ENCODE data around the gene ADAMTSL3. TPM values are rescaled to one million over a fixed set of nuclear protein-coding genes. Genes with fewer than 3 reads are reported as not detected.

The ADAMTSL3 gene
- total RNA-seq, 1 donor from 2014 or later = 0.17 TPM

DNA sequence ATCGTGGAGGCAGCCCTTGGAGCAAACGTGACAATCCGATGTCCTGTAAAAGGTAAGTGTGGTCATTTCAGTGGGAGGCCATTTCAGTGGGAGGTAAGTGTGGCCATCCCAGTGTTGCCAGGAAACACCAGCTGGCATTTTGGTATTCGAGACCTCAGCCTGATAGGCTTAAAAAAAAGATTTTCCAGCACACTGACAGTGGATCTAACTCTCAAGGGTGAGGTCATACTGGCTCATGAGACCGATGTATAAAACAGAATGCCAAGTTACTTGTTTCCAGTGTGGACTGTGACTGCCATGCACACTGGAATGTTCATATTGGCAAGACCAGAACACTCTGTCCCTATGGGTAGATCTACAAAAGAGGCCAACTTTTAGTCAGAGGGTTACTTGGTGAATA lies 337.2 kb downstream of the ADAMTSL3 start:
- Mint-ChIP-seq H3K27ac (ENCODE audit: unreplicated experiment) (no peak overlapping the region), H3K27me3 (ENCODE audit: low read depth) (peaks cover 9% of the 10 kb centered on the region), H3K4me3 (ENCODE audit: unreplicated experiment) (no peak overlapping the region), H3K4me1 (ENCODE audit: low read depth) (no peaks in the 10 kb centered on the region), H3K9me3 (ENCODE audit: low read depth) (no peaks in the 10 kb centered on the region), H3K36me3 (ENCODE audit: low read depth) (no peaks in the 10 kb centered on the region)
- TF ChIP-seq, protein P1, sequence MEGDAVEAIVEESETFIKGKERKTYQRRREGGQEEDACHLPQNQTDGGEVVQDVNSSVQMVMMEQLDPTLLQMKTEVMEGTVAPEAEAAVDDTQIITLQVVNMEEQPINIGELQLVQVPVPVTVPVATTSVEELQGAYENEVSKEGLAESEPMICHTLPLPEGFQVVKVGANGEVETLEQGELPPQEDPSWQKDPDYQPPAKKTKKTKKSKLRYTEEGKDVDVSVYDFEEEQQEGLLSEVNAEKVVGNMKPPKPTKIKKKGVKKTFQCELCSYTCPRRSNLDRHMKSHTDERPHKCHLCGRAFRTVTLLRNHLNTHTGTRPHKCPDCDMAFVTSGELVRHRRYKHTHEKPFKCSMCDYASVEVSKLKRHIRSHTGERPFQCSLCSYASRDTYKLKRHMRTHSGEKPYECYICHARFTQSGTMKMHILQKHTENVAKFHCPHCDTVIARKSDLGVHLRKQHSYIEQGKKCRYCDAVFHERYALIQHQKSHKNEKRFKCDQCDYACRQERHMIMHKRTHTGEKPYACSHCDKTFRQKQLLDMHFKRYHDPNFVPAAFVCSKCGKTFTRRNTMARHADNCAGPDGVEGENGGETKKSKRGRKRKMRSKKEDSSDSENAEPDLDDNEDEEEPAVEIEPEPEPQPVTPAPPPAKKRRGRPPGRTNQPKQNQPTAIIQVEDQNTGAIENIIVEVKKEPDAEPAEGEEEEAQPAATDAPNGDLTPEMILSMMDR (IDR thresholded peaks at IDR 0.05) = no peak
- no peak for DNase-seq (ENCODE audit: low spot score)

DNA sequence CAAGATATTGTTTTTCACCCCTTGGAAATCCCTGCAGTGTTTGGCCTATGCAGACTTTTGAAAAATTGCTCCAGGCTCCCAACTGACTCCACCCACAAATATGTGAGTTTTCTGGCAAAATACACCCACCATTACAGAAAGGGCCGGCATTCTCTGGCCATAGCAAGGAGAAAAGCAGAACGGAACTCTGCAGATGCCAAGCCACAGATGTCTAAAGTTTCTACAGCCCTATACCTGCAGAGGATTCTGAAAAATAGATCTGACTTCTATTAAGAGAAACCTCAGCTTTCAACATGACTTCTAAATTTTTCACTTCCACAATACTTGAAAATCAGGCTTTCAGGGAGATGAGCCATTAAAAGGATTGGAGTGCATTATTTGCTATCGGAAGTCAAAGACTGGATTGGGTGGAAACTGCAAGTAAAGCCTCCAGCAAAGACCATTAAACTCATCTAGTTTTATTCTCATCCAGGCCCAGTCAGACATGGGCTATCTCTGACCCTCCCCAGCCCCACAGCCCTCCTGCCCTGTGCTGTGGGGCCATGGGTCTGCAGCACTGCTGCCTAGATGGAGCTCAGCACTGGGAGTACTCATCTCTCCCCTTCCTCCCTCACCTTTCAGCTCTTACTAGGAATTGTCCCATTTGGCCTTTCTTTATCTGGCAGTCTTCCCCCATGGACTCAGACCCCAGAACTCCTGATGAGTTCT lies 338.6 kb downstream of the ADAMTSL3 start:
- Mint-ChIP-seq H3K9me3 (ENCODE audit: low read depth) (no peaks in the 10 kb centered on the region), H3K36me3 (ENCODE audit: low read depth) (no peaks in the 10 kb centered on the region), H3K4me1 (ENCODE audit: low read depth) (no peaks in the 10 kb centered on the region), H3K4me3 (ENCODE audit: unreplicated experiment) (no peak overlapping the region), H3K27me3 (ENCODE audit: low read depth) (peaks cover 9% of the 10 kb centered on the region), H3K27ac (ENCODE audit: unreplicated experiment) (no peak overlapping the region)
- TF ChIP-seq, protein P1 (IDR thresholded peaks at IDR 0.05) = no peak
- DNase-seq (ENCODE audit: low spot score) = no peak

DNA sequence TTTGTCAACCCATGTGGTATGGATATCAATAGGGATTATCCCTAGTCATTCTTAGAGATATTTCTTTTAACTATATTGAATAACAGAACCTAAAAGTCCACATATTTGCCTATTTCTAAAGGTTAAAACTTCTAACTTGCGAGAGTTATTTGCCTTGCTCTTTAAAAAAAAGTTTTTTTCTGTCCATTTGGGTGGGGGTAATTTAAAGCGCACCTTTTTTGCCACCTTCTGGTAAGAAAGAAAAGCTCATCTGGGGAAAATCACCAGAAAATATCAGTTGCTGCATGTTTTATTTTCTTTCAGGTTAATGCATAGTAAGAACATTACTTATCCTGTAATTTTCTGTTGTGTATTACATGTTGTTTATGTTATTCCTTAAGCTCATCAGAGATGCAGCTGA lies 339.7 kb downstream of the ADAMTSL3 start:
- H3K9me3 Mint-ChIP-seq (ENCODE audit: low read depth) = no peaks in the 10 kb centered on the region
- TF ChIP-seq, protein P1 (IDR thresholded peaks at IDR 0.05) = no peak
- H3K27me3 Mint-ChIP-seq (ENCODE audit: low read depth) = peaks cover 9% of the 10 kb centered on the region
- no peak for DNase-seq (ENCODE audit: low spot score)
- H3K4me3 Mint-ChIP-seq (ENCODE audit: unreplicated experiment) = no peak overlapping the region
- no peaks in the 10 kb centered on the region for H3K36me3 Mint-ChIP-seq (ENCODE audit: low read depth)
- H3K27ac Mint-ChIP-seq (ENCODE audit: unreplicated experiment) = no peak overlapping the region
- no peaks in the 10 kb centered on the region for H3K4me1 Mint-ChIP-seq (ENCODE audit: low read depth)

DNA sequence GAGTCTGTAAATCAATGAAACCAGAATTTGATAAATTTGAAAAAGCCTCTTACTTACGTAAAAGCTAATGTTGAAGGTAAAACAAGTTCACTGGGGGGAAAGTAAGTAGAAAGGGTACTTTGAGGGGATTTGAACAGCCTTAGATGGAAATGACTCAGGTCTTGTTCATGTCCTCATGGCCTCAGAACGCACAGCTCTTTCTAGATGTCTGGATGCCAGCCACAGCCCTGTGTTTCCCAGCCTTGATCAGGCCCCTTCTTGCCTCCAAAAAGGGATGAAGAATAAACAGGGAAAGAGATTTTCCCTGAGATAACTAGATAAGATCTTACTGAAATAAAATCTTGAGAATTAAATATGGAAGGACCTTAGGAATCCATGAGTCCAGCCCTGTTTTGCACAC lies 344.6 kb downstream of the ADAMTSL3 start:
- Mint-ChIP-seq H3K27ac (ENCODE audit: unreplicated experiment) (no peak overlapping the region), H3K4me1 (ENCODE audit: low read depth) (no peaks in the 10 kb centered on the region), H3K9me3 (ENCODE audit: low read depth) (no peaks in the 10 kb centered on the region), H3K36me3 (ENCODE audit: low read depth) (no peaks in the 10 kb centered on the region), H3K27me3 (ENCODE audit: low read depth) (peaks cover 7% of the 10 kb centered on the region), H3K4me3 (ENCODE audit: unreplicated experiment) (no peak overlapping the region)
- DNase-seq (ENCODE audit: low spot score) = no peak
- TF ChIP-seq, protein P1 (IDR thresholded peaks at IDR 0.05) = no peak

DNA sequence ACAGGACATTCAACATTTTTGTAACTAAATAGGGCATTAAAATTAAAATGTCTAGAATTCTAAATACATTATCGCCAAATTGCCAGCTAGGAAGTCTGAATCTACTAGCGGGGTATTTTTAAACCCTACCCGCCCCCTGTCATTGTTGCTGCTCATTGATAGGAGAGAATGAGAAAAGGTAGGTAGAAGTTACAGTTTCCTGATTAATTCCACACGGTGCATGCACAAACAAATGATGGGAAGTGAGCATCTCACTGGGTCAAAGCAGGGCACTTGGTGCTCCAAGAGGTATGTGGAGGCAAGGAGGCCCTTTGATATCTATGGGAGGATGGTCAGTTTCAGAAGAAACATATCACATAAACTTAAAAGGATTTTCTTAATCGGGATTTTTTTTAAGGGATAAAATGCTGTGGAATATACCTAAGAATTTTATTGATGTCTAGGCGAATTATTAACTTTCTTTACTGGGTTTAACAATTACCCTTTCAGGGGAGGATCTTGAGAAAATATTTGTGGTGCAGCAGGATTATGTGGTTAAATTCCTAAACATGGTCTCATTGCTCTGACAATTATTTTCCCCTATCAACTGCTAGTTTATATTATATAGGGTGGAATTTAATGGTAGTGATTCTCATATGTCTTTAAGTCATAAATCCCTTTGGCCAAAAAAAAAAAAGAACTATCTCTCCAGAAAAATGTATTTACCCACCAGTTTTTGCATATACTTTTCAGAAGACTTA lies 345.6 kb downstream of the ADAMTSL3 start:
- Mint-ChIP-seq H3K36me3 (ENCODE audit: low read depth) (no peaks in the 10 kb centered on the region), H3K9me3 (ENCODE audit: low read depth) (no peaks in the 10 kb centered on the region), H3K27ac (ENCODE audit: unreplicated experiment) (no peak overlapping the region), H3K4me3 (ENCODE audit: unreplicated experiment) (no peak overlapping the region), H3K4me1 (ENCODE audit: low read depth) (no peaks in the 10 kb centered on the region), H3K27me3 (ENCODE audit: low read depth) (peaks cover 7% of the 10 kb centered on the region)
- TF ChIP-seq, protein P1 (IDR thresholded peaks at IDR 0.05) = no peak
- no peak for DNase-seq (ENCODE audit: low spot score)
